ENCODE results near the gene USP14. TPM values are rescaled to one million over a fixed set of nuclear protein-coding genes. Genes with fewer than 3 reads are reported as not detected.
"Not testable (repeated sequence)": the region's sequence is repeated elsewhere in the genome, so short reads cannot be mapped to it uniquely, and the experiment has no call there.

Gene USP14
- total and polyA plus RNA-seq, 2 experiments from 2014 or later = 82.4 to 83.5 TPM

- no peak for TF ChIP-seq CTCF (conservative IDR thresholded peaks at IDR 0.05; ENCODE audit: low read depth in 2 of 2)
- TF ChIP-seq REST (IDR thresholded peaks at IDR 0.05; ENCODE audit: unreplicated experiment) = no peak
- TF ChIP-seq ETS1 (IDR thresholded peaks at IDR 0.05) = no peak
- no peak for TF ChIP-seq STAT1 (IDR thresholded peaks at IDR 0.05; ENCODE audit: unreplicated experiment)
- TF ChIP-seq EZH2phosphoT487 (IDR thresholded peaks at IDR 0.05; ENCODE audit: unreplicated experiment) = no peak
- no peak for TF ChIP-seq EZH2 (IDR thresholded peaks at IDR 0.05; ENCODE audit: low read depth, unreplicated experiment)
- TF ChIP-seq NANOG (IDR thresholded peaks at IDR 0.05; ENCODE audit: borderline replicate concordance) = no peak
- TF ChIP-seq ZNF331 (CRISPR knock-in tag; IDR thresholded peaks at IDR 0.05; ENCODE audit: low read depth) = no peak
- TF ChIP-seq CREB1 (CRISPR knock-in tag; IDR thresholded peaks at IDR 0.05; ENCODE audit: low read depth) = no peak
Measured at GRCh38 chr18:140670-141266, 17.6 kb upstream of the USP14 start (continued).

- not testable (repeated sequence) for H3K27ac ChIP-seq (ENCODE audit: low read depth); H3K27me3 ChIP-seq (ENCODE audit: insufficient read depth); H3K79me2 ChIP-seq (replicated peaks; ENCODE audit: insufficient read depth); H4K20me1 ChIP-seq (replicated peaks; ENCODE audit: insufficient read depth); H3K9me2 ChIP-seq (ENCODE audit: insufficient read depth); H3K36me3 ChIP-seq (ENCODE audit: insufficient read depth); H3F3A ChIP-seq (replicated peaks; ENCODE audit: low read depth); H3K4me1 ChIP-seq (ENCODE audit: insufficient read depth); H3K4me2 ChIP-seq; ATAC-seq; H3K4me3 Mint-ChIP-seq; H3K27ac Mint-ChIP-seq; H3K27me3 Mint-ChIP-seq (ENCODE audit: insufficient read depth, low read depth, poor library complexity); H3K4me3 ChIP-seq; H3K36me3 Mint-ChIP-seq (ENCODE audit: low read depth); H3K4me1 Mint-ChIP-seq
- H3K9me3 Mint-ChIP-seq = peaks cover 20% of the 10 kb centered on the region; the same call in 2 of the 3 replicates
- H2AFZ ChIP-seq = peak overlapping the region; percentile 72
- peak; percentile 9 for DNase-seq (ENCODE audit: low spot score)
Measured at GRCh38 chr18:142624-143296, 15.6 kb upstream of the USP14 start.

Measured in GM23338 (cell line).